PC-3 (cell line): ENCODE results near the gene EGFL7. TPM values are rescaled to one million over a fixed set of nuclear protein-coding genes. Genes with fewer than 3 reads are reported as not detected.

Experiments
- ATAC-seq: fragments of 200-7000 bp; cut with Tn5 transposase; 2 replicates; pipeline ENCODE4 v1.9.1; 2020; ENCODE audit warnings: mild to moderate bottlenecking, moderate library complexity
- BruUV-seq: library from RNA; stranded (reverse); fragments of 400-500 nt; replicated peaks from 2 replicates; lab custom pipeline; 2021; lab: Mats Ljungman, UMichigan
- CTCF ChIA-PET: fragments of 300-600 bp; sonication (Branson Sonifier 250); formaldehyde crosslinking; loops from one replicate; lab custom pipeline; 2022; ENCODE audit warnings: antibody characterized with exemption; lab: Charles Lee
- POLR2A ChIA-PET: fragments of 300-600 bp; sonication (Branson Sonifier 250); formaldehyde crosslinking; loops from one replicate; lab custom pipeline; 2022; ENCODE audit warnings: antibody characterized with exemption; ENCODE audit not compliant: unreplicated experiment; lab: Charles Lee
- DNase-seq: peaks from one replicate; pipeline ENCODE4 v3.0.0-alpha.2; 2015
- H2AFZ ChIP-seq: fragments of 300-600 bp; sonication (generic); 2 replicates; pipeline ENCODE4 v1.6.0; 2016; ENCODE audit warnings: antibody characterized with exemption, low read length
- H3F3A ChIP-seq: fragments of 300-600 bp; sonication (generic); one replicate; pipeline ENCODE4 v1.6.0; 2017; ENCODE audit warnings: antibody characterized with exemption, low read length, control low read depth, mild to moderate bottlenecking; ENCODE audit not compliant: unreplicated experiment
- H3K27ac ChIP-seq: fragments of 300-600 bp; sonication (generic); 2 replicates; pipeline ENCODE4 v1.5.1; 2016; ENCODE audit warnings: mild to moderate bottlenecking, low read length
- H3K27me3 ChIP-seq: fragments of 300-600 bp; sonication (generic); 2 replicates; pipeline ENCODE4 v1.6.1; 2016; ENCODE audit warnings: low read length, mixed read lengths
- H3K36me3 ChIP-seq: fragments of 300-600 bp; sonication (generic); 2 replicates; pipeline ENCODE4 v1.6.1; 2016; ENCODE audit warnings: low read depth, mixed run types, low read length, mixed read lengths
- H3K4me1 ChIP-seq: fragments of 300-600 bp; sonication (generic); 2 replicates; pipeline ENCODE4 v1.5.1; 2016; ENCODE audit warnings: low read length; ENCODE audit not compliant: insufficient read depth
- H3K4me2 ChIP-seq: fragments of 300-600 bp; sonication (generic); 2 replicates; pipeline ENCODE4 v1.6.0; 2016; ENCODE audit warnings: low read length
- H3K4me3 ChIP-seq: fragments of 300-600 bp; sonication (generic); 2 replicates; pipeline ENCODE4 v1.5.1; 2016; ENCODE audit warnings: mild to moderate bottlenecking, low read length, mixed read lengths
- H3K79me2 ChIP-seq: fragments of 300-600 bp; sonication (generic); 2 replicates; pipeline ENCODE4 v1.6.1; 2017; ENCODE audit warnings: low read length, mixed read lengths
- H3K9ac ChIP-seq: fragments of 300-600 bp; sonication (generic); 2 replicates; pipeline ENCODE4 v1.6.0; 2016; ENCODE audit warnings: mild to moderate bottlenecking, low read length
- H3K9me2 ChIP-seq: fragments of 300-600 bp; sonication (generic); replicated peaks from 2 replicates; pipeline ENCODE4 v1.6.1; 2016; ENCODE audit warnings: mixed run types, low read length, mixed read lengths
- H3K9me3 ChIP-seq: fragments of 300-600 bp; sonication (generic); 2 replicates; pipeline ENCODE4 v1.6.1; 2016; ENCODE audit warnings: low read length, mixed read lengths
- H4K20me1 ChIP-seq: fragments of 300-600 bp; sonication (generic); 2 replicates; pipeline ENCODE4 v1.6.1; 2016; ENCODE audit warnings: low read length, mixed read lengths
- CTCF ChIP-seq: fragments of 300-600 bp; sonication (generic); conservative IDR thresholded peaks from 2 replicates; pipeline ENCODE4 v1.5.1; 2017; ENCODE audit warnings: antibody characterized with exemption, low read depth, mild to moderate bottlenecking, low read length
- EZH2 ChIP-seq: fragments of 300-600 bp; sonication (generic); IDR thresholded peaks from one replicate; pipeline ENCODE4 v1.6.1; 2017; ENCODE audit warnings: antibody characterized with exemption, mild to moderate bottlenecking, low read length; ENCODE audit not compliant: unreplicated experiment
- EZH2phosphoT487 ChIP-seq: fragments of 300-600 bp; sonication (generic); IDR thresholded peaks from 2 replicates; pipeline ENCODE4 v1.6.1; 2018; ENCODE audit warnings: mild to moderate bottlenecking, antibody characterized with exemption, low read length, borderline replicate concordance
- intact Hi-C: fragments of 100-400 bp; cut with micrococcal nuclease; formaldehyde crosslinking; loops from 2 replicates; pipeline ENCODE4 v1.9.0; 2023
- total RNA-seq: library from RNA; depleted of rRNA; stranded (reverse); fragments of >200 nt; gene quantifications from 2 replicates; pipeline ENCODE4 v1.2.3, GENCODE V29; 2014

The EGFL7 gene
- total RNA-seq, 1 experiment from 2014 or later, result 23.1 TPM

- Histone ChIP-seq H3K36me3 (no peaks in the 10 kb centered on the region), H3K4me1 (peaks cover 41% of the 10 kb centered on the region), H4K20me1 (0 out of 2 replicates have a peak, but pooled peaks cover 2% of the 10 kb centered on the region), H3K9me2 (no peaks in the 10 kb centered on the region), H3K9me3 (no peaks in the 10 kb centered on the region), H3F3A (no peaks in the 10 kb centered on the region), H2AFZ (no peak overlapping the region), H3K79me2 (peaks cover 10% of the 10 kb centered on the region), H3K4me2 (no peak overlapping the region), H3K27ac (no peak overlapping the region), H3K27me3 (no peaks in the 10 kb centered on the region), H3K9ac (no peak overlapping the region), H3K4me3 (no peak overlapping the region)
- no peak for DNase-seq
- TF ChIP-seq EZH2 (no peak), CTCF (no peak), EZH2phosphoT487 (no peak)
- ChIA-PET CTCF (no interaction called here), POLR2A (no interaction called here)
- no TSS peak for BruUV-seq
- no peak for ATAC-seq
- intact Hi-C loops, result loop anchor here (5.0 kb wide), 1 partner anchor 204 kb away; no protein-coding TSS in a partner anchor
Measured at GRCh38 chr9:136690806-136691261, 28.1 kb downstream of the EGFL7 start.

- CTCF ChIA-PET, result no interaction called here
- BruUV-seq, result no TSS peak
- Histone ChIP-seq H3K9ac (no peak overlapping the region), H3K27ac (no peak overlapping the region), H3K9me2 (no peaks in the 10 kb centered on the region), H3F3A (no peaks in the 10 kb centered on the region), H3K4me3 (no peak overlapping the region), H3K27me3 (no peaks in the 10 kb centered on the region), H3K79me2 (peaks cover 3% of the 10 kb centered on the region), H3K4me1 (peaks cover 41% of the 10 kb centered on the region), H3K36me3 (no peaks in the 10 kb centered on the region), H3K4me2 (no peak overlapping the region), H3K9me3 (no peaks in the 10 kb centered on the region), H2AFZ (no peak overlapping the region), H4K20me1 (no peaks in the 10 kb centered on the region)
- no peak for DNase-seq
- no peak for TF ChIP-seq EZH2
- no peak for TF ChIP-seq EZH2phosphoT487
- TF ChIP-seq CTCF, result no peak
- POLR2A ChIA-PET, result no interaction called here
- ATAC-seq, result no peak
- intact Hi-C loops, result loop anchor here (5.0 kb wide), 1 partner anchor 204 kb away; no protein-coding TSS in a partner anchor
Measured at GRCh38 chr9:136691316-136692184, 28.8 kb downstream of the EGFL7 start.
